ENCODE results near the gene OR11A1. TPM values are rescaled to one million over a fixed set of nuclear protein-coding genes. Genes with fewer than 3 reads are reported as not detected.
A peak's percentile ranks its signal among the peaks of the same experiment; 100 is the strongest.
"Not testable (repeated sequence)": the region's sequence is repeated elsewhere in the genome, so short reads cannot be mapped to it uniquely, and the experiment has no call there.

Gene OR11A1
- total RNA-seq, 1 donor from 2014 or later, result not detected

DNA sequence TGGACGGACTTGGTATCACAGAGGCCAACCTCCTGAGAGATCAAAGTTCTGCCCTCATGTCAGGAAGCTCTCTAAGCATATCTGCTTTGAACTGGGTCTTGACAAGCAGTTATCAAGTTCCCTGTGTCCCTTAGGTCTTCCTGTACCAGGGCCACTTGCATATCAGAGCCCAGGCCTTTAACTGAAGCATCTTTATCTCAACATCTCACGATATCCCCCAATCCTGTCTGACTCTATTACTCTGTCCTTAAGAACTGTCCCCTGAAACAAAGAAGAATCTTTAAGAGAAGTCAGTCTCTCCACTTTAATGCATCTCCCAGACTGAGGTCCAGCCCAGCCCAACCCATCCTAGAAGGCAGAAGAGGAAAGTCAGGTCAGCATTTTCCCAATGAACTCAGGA, 22.7 kb upstream of the OR11A1 start:
- ATAC-seq, result no peak

DNA sequence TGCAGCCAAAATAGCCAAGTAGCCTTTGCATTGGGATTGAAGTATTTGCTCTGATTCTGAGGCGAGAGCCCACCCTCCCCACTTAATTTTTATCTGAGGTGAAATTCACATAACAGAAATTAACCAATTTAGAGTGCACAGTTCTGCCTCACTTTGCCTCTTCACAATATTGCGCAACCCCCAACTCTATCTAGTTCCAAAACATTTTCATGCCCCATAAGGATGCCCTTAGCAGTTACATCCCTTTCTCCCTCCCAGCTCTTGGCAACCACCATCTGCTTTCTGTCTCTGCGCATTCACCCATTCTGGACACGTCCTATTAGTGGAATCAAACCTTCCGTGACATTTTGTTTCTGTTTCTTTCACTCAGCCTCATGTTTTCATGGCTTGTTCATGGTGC, 21.9 kb upstream of the OR11A1 start:
- ATAC-seq, result no peak
- DNase-seq (ENCODE audit: low spot score), result no peak

More for the DNA sequence above, 22.7 kb upstream of the OR11A1 start:
- DNase-seq (ENCODE audit: low spot score), result no peak

DNA sequence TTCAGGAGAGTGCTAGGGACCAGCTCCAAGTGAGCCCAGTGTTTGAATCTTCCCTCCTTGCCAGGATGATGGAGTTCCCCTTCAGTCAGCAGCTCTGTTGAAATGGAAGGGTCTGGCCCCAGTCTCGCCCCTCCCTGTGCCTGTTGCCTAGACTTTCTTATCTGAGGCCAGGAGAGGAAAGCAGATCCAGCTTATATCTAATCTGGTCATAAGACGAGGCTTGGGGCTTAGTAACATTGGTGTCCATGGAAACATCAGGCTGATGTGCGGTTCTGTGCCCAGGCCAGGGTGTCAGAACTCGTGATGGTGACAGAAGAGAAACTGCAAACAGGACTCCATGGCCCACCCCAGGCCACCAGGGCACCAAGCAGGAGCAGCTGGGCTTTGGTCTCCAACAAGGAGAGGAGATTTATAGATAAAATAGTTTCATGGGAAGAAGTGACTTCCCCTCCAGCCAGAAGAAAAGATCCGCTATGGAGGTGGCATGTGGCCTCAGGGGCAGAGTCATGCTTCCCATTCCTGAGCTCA, 21.1 kb upstream of the OR11A1 start:
- DNase-seq (ENCODE audit: low spot score) (no peak), ATAC-seq (no peak)

DNA sequence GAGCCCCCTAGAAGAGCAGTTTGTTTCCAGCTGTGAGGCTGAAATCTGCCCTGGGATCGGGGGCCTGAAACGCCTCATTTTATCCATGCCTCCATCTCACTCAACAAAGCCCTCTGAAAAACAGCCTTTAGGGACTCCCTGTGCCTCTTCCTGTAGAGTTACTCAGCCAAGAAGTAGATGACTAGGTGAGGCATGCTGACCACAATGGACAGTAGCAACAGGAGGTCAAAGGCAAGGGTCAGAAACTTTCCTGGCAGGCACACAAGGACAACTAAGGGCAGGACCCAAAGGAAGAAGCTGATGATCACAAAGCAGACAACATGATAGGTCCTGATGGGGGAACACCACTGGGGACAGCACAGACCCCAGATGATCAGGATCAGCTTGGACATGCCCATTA, 18.1 kb upstream of the OR11A1 start:
- no peak for ATAC-seq
- DNase-seq (ENCODE audit: low spot score), result no peak

DNA sequence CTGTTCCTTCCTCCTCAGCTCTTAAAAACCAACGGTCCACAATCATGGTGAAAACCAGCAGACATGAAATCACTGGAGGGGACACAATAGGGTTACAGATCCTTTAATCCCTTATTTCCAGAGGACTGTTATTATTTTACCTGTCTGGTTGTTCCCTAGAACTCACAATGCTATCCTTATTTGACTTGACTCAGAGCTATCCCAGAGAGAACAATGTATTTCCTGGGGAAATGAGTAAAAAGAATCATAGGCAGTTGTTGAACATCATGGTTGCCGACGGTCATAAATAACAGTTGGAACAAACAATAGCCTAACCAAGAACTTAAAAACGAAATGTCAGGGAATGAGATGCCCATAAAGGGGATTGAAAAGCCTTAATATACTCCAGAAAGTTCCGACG, 9.4 kb upstream of the OR11A1 start:
- no peak for DNase-seq (ENCODE audit: low spot score)
- no peak for ATAC-seq

DNA sequence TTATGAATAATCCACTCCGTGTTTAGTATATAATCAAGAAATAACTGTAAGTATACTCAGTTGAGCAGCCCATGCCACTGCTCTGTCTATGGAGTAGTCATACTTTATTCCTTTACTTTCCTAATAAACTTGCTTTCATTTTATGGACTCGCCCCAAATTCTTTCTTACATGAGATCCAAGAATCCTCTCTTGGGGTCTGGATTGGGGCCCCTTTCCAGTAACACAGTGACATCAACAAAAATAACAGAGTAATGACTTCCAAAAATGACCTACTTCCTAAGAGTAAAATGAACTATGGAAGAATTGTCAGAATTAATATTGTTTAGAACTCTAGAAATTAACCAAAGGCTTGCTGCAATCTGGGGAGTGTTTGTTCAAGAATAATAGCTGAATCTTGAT, 8.9 kb upstream of the OR11A1 start:
- DNase-seq (ENCODE audit: low spot score), result no peak
- no peak for ATAC-seq

DNA sequence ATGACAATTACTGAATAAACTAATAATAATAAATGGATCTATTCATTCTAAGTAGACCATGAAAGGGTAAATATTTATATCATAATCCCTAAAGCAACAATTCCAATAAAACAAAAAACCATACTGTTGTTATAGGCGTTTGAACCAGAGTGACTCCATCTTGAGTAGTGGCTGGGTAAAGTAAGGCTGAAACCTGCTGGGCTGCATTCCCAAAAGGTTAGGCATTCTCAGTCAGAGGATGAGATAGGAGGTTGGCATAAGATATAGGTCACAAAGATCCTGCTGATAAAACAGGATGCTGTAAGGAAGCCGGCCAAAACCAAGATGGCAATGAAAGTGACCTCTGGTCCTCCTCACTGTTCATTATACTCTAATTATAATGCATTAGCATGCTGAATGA, 8.4 kb upstream of the OR11A1 start:
- DNase-seq (ENCODE audit: low spot score), result no peak
- no peak for ATAC-seq

DNA sequence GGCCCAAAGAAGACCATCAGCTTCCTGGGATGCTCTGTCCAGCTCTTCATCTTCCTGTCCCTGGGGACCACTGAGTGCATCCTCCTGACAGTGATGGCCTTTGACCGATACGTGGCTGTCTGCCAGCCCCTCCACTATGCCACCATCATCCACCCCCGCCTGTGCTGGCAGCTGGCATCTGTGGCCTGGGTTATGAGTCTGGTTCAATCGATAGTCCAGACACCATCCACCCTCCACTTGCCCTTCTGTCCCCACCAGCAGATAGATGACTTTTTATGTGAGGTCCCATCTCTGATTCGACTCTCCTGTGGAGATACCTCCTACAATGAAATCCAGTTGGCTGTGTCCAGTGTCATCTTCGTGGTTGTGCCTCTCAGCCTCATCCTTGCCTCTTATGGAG, 5.2 kb upstream of the OR11A1 start:
- DNase-seq (ENCODE audit: low spot score) (no peak), ATAC-seq (peak; percentile 59)

DNA sequence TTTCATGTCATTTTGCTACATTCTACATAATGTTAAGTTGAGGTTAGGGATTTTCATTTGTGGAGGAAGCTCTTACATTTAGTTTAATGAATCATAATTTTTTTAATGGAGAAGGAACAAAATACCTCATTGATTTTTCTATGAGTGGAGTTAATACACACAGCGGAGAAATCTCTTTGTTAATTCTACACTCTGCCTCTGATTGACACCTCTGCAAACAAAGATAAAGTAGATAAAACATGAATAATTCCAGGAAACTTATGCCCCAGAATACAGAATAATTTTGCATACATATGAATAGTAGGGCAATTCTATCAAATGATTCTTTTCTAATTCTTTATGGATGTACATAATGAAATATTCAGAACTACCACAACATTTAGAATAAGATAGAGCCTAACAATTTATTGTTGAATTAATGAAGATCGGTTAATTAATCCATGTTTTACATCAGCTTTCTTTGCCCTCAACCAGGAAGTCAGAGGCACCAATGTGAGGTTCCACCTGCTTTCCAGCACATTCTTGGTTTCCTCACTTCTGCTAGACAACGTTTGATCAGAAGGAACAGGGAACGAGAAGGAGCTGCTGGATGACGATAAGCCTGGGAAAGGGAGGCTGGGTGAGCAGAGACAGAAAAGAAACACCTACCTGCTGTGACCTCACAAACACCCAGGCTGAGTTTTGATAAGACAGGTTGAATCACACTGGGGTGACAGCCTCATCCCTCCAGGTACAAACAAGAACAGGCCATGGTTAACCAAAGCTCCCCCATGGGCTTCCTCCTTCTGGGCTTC, 4.3 kb upstream of the OR11A1 start:
- ATAC-seq (no peak), DNase-seq (ENCODE audit: low spot score) (no peak)

DNA sequence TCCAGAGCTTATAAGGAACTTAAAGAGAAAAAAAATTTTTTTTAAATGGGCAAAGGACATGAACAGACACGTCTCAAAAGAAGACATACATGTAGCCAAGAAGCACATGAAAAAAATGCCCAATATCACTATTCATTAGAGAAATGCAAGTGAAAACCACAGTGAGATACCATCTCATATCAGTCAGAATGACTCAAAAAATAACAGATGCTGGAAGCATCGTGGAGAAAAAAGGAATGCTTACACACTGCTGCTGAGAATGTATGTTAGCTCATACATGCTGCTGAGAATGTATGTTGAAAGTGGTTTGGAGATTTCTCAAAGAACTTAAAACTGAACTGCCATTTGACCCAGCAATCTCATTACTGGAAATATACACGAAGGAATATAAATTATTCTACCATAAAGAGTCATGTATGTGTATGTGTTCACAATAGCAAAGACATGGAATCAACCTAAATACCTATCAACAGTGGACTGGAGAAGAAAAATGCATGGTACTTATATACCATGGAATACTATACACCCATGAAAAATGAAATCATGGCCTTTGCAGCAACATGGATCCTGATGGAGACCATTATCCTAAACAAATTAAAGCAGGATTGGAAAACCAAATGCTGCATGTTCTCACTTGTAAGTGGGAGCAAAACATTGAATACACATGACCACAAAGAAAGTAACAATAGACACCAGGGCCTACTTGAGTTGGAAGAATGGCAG, 5.2 kb downstream of the OR11A1 start:
- DNase-seq (ENCODE audit: low spot score), result no peak
- ATAC-seq, result no peak

DNA sequence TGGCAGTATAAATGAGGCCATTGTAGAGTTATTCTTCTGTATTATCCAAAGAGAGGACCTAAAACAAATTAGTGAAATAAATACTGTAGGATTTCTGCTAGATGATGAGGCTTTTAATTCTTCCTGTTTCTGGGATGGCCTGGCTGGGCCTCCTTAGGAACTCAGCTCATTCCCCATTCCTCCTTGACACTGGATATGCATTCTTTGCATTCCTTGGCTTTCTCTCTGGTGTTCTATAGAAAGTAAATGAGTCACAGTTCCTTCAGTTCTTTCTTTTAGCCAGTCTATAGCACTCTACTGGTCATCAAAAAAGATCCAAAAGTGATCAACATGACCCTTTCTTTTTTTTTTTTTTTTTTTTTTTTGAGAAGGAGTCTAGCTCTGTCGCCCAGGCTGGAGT, 9.2 kb downstream of the OR11A1 start:
- ATAC-seq (no peak), DNase-seq (ENCODE audit: low spot score) (no peak)

DNA sequence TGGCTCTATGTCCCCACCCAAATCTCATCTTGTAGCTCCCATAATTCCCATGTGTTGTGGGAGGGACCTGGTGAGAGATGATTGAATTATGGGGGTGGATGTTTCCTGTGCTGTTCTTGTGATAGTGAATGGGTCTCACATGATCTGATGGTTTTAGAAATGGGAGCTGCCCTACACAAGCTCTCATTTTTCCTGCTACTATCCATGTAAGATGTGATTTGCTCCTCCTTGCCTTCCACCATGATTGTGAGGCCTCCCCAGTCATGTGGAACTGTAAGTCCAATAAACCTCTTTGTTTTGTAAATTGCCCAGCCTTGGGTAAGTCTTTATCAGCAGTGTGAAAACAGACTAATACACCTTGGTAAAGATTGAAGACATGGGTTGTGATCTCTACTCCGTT, 12.8 kb downstream of the OR11A1 start:
- not testable (repeated sequence) for ATAC-seq; DNase-seq (ENCODE audit: low spot score)

DNA sequence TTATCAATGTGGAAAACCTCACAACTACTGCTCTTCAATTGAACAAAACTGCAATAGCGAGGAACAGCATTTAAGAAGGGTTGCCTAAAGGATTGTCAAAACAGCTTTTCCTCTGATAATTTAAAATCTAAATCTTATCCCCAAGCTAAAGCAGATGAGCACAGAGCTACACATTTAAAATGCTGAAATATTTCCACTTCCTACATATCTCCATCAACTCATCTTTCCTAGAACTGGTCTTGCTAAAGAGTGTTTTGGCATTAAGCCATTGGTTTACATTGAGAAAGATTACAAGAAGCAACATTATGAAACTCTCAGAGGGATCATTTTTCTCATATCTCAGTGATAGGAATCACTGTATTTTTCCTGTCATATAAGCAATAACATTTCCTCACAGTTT, 14.2 kb downstream of the OR11A1 start:
- no peak for DNase-seq (ENCODE audit: low spot score)
- no peak for ATAC-seq

DNA sequence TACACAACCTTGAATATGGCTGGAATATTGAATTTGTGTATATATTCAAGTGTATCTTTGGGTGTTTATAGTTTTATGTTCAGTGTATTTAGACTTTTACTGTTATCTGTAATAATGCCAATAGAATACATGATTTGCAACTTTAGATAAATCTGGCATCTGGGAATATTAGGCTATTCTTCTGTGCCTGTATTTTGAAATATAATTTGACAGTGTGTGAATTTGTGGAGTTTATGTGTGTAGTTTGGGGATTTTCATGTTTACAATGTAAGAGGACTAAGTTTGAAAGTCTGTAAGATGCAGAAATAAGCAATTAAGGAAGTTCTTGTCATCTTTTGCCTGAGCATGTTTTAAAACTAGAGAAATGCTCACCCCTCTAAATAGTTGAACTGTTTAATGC, 17.9 kb downstream of the OR11A1 start, which contains the start of gene OR10C1:
Gene OR10C1, plus strand, starts transcription at position 301 of the 400 bp plus-strand sequence. CDS start 710 bp downstream, outside the sequence.
- ATAC-seq (no peak), DNase-seq (ENCODE audit: low spot score) (no peak)

DNA sequence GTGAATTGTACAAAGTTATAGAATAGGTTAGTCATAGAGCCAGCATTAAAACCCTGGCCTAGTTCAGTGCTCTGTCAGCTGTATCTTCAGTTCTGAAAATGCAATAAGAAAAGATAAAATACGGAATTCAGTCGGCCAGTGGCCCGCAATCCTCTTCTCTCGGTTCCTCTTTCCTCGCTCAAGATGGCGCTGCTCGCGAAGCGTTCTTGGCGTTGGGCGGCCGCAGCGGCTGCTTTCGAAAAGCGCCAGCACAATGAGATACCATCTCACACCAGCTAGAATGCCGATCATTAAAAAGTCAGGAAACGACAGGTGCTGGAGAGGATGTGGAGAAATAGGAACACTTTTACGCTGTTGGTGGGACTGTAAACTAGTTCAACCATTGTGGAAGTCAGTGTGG, 20.1 kb downstream of the OR11A1 start:
- not testable (repeated sequence) for ATAC-seq; DNase-seq (ENCODE audit: low spot score)

DNA sequence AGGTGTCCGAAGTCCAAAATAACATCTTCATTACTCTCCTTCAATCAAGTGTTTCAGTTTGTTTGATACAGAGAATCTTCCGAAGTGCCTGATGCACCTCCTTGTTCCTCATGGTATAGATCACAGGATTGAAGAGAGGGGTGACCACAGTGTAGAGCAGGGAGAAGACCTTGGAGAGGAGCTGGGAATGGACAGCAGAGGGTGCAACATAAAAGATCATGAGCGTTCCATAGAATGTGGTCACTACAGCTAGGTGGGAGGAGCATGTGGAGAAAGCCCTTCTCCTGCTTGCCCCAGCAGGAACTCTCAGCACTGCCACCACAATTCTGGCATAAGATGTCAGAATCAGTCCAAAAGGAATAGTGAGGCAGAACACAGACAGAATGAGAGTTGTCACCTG, 30.2 kb downstream of the OR11A1 start:
- DNase-seq (ENCODE audit: low spot score) (no peak), ATAC-seq (no peak)

DNA sequence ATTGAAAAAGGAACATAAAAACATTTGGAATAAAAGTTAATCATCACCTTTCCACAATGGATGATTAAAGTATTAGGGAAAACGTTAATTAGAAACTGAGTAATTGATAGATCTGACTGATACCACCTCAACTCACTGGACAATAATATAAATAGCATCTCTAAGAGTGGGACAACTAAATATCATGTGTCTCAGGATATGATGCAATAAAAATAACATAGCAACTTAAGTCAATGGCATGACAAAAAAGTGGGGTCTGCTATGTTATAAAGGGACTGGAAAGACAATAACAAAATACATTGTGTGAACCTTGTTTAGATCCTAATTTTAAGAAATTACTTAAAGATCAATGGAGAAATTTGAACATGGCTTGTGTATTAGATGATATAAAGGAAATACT, 31.8 kb downstream of the OR11A1 start:
- no peak for DNase-seq (ENCODE audit: low spot score)
- ATAC-seq, result no peak

DNA sequence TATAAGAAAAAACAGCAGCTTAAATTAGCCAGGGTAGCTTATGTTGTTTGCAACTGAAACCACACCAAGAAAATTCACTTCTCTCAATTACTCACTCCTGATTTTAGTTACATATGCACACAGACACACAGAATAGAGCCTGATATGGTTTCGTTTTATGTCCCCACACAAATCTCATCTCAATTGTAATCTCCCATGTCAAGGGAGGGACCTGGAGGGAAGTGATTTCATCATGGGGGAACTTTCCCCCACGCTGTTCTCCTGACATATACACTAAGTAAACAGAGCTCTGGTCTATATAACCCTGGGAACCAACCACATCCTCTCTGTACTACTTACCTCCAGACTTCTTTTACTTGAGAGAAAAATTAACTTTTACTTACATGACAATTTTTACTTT, 32.3 kb downstream of the OR11A1 start:
- DNase-seq (ENCODE audit: low spot score) (no peak), ATAC-seq (no peak)

DNA sequence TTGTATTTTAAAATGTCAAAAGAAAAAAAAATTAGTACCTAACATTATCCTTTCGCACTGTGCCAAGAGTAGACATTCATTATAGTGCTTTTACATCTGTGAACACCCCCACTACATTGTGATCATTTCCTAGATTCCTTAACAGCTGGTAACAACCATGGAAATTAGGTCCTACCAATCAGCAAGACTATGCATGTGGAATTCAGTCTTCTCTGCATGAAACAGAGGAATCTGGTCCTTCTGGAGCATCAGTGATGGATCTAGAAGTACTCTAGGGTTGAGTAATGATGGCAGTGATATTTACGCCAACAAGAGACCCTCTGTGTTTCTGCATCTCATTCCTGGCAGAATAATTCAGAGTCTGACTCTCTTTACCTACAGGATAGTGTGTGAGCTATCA, 32.7 kb downstream of the OR11A1 start:
- ATAC-seq, result no peak
- DNase-seq (ENCODE audit: low spot score), result no peak

DNA sequence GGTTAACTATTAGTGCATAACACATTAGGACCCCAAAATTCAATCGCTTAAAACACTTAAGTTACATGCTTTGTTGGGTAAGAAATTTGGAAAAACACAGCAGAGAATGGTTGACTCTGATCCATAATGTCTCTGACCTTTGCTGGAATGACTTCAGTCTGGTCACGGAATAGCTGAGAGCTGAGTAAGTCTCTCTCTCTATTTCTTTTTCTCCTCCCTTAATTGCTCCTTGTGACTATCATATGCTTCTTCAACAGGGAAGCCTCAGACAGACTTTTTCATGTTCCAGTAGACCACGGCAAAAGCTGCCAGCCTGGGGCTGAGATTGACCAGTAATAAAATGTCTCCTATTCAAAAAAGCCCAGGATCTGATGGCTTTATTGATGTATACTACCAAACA, 37.4 kb downstream of the OR11A1 start:
- ATAC-seq (no peak), DNase-seq (ENCODE audit: low spot score) (no peak)

DNA sequence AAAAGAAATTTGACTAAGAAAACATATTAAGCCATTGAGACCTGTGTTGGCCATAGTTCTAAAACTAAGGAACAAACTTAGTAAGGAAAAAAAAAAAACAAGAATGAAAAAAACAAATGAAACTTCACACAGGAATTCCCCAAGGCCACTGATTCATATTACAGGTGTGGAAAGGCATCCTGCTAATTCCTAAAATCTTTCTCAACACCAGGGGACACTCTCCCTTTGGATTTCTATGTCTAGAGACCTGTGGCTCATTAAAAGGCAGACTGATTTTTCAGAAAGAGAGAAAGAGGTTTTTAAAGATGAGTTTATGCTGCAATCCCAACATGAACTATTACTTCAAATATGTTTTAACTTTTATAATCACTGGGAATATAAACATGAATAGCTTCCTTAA, 42.3 kb downstream of the OR11A1 start, which contains the start of gene OR12D1:
Gene OR12D1, plus strand, starts transcription at position 341 of the 400 bp plus-strand sequence.
- DNase-seq (ENCODE audit: low spot score) (no peak), ATAC-seq (peak; percentile 64)

DNA sequence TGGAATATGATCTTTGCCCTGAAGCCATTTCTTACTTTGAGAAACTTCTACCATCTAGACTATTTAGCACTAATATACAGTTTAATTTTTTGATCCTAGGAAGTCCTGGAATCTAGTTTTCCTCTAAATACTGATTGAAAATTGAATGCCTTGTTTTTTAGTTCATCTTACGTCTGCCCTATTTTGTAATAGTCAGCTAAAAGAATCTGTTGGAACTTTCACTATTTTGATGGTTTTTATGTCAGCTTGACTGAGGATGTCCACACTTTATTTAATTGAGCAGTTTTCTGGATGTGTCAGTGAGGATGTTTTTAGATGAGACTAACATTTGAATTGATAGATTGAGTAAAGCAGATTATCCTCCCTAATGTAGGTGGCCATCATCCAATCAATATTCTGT, 53.1 kb downstream of the OR11A1 start:
- no peak for ATAC-seq

More for the DNA sequence above, 53.1 kb downstream of the OR11A1 start:
- no peak for DNase-seq (ENCODE audit: low spot score)

All from left lobe of liver (tissue), 2 donors.